Activated gamma-delta T cell (primary cell): ENCODE data around the gene S100A2.

Experiments used
- DNase-seq: peaks from one replicate; lab custom pipeline; 2025; lab: John Stamatoyannopoulos, UW
- total RNA-seq, 2 donors: gene quantifications; one replicate each; lab custom pipeline; 2026; lab: John Stamatoyannopoulos, UW

S100A2 gene
- total RNA-seq: 0.09 to 0.10 reads per million in 2 donors

- DNase-seq: no peak
Measured at GRCh38 chr1:153565529-153566374, at the start of gene S100A2. TSS of gene S100A2 (minus strand) at chr1:153565844. CDS start at chr1:153563877, 1,967 bp downstream.

- DNase-seq: no peak
Measured at GRCh38 chr1:153615406-153615805, 49.8 kb upstream of the S100A2 start.

- no peak for DNase-seq
Measured at GRCh38 chr1:153614906-153615305, 49.3 kb upstream of the S100A2 start.

- no peak for DNase-seq
Measured at GRCh38 chr1:153614189-153614900, 48.7 kb upstream of the S100A2 start.

GRCh38 chr1:153613406-153613805 lies 47.8 kb upstream of the S100A2 start:
- DNase-seq: no peak

DNA sequence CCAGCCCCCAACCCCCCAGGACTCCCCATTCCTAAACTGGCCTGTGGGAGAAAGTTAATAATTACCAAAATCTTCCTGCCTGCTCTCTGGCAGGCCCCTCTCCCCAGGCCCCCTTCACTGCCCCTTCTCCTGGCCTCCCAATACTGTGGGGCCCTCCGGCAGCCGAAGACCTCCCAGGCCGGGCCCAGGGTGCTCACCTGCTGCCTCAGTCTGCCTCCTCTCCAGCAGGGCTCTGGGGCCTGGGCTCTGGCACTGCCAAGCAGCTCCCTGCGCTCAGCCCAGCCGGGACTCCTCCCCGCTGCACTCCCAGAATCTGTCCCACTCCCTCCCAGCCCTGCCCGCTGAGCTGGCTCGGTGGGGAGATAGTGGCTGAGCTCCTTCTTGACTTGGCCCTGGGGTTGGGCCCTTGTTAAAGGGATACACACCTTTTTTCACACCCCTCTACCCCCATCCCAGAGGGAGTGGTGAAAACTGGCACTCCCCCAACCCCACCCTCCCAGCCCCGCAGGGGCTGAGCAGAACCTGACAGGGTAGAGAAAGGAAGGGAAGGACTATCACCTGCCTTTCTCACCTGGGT lies 47.2 kb upstream of the S100A2 start, which contains the start of gene S100A16:
Gene S100A16 (minus strand): TSS at position 383 of the 577 bp plus-strand sequence. CDS start 4,986 bp downstream, outside the sequence.
- no peak for DNase-seq

GRCh38 chr1:153612111-153612754 lies 46.6 kb upstream of the S100A2 start:
- no peak for DNase-seq

DNA sequence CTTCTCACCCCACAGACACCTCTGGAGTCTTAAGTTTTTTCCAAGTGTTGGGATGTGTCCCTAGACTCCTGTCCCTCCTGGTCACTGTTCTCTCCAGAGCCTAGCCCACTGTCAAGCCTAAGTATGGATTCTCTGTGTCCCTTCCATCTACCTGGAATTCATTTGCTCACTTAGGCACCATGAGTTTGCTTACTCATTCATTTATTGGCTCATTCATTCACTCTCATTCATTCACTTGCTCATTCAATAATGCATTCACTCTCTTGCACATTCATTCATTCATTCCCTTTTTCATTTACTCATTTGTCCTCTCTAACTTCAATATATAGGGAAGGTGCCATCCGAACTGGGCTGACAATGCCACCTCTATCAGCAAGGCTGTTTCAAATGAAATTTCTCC lies 45.7 kb upstream of the S100A2 start:
- DNase-seq: no peak

GRCh38 chr1:153610811-153611301 lies 45.2 kb upstream of the S100A2 start:
- no peak for DNase-seq

DNA sequence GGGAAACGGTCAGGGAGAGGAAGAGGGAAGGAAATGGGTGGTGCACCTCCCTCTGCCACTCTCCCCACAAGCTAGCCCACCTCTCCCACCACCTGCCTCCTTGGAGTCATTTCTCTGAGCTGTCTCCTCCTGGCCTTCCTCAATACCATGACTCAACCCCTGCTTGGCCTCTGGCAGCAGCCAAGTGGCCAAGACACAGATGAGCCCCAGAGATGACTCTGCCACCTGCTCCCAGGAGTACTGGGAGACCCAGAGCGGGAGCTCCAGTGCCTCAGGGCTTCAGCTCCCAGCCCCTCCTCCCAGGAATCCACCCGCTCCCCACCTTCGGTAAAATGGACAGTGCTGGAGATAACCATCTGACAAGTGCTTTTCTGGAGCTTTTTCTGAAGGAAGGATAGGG lies 44.7 kb upstream of the S100A2 start:
- DNase-seq: no peak

DNA sequence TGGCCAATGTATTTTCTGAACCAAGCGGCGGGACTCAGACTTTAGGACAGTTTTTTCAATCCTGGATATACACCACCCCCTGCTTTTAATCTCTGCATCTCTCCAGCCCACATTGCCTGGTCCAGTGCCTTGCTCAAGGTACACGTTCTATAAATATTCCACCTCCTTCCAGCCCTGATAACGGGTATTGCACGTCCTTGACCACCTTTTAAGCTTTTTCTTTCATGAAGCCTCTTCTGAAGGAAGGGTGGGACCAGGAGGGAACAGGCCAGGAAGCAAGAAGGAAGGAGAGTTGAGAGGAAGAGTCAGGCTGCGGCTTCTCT lies 43.9 kb upstream of the S100A2 start:
- no peak for DNase-seq

GRCh38 chr1:153608742-153609584 lies 43.3 kb upstream of the S100A2 start:
- no peak for DNase-seq

DNA sequence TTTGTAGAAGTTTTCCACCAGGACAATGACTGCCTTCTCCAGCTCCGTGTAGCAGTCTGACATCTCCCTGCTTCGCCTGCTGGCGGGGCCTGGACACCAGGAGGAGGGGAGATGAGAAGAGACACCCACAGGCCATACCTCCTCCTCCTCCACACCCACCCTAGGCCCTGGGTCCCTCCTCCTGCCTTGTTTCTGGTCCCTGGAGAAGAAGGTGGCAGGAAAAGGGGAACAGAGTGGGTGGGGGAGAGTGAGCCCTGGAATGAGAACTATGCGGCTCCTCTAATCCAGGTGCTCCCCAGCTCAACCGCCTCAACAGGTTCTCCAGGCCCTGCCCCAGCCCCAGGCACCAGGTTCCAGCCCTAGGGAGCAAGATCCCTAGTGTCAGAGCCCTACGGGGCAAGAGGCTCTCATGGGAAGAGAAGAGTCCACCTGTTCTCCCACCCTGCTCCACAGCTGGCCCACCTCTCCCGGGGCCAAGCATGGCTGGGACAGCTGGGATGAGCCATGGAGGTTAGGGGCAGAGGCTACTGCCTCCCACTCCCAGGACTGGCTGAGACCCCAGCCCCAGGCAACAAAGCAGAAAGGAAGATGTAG lies 42.5 kb upstream of the S100A2 start:
- no peak for DNase-seq

DNA sequence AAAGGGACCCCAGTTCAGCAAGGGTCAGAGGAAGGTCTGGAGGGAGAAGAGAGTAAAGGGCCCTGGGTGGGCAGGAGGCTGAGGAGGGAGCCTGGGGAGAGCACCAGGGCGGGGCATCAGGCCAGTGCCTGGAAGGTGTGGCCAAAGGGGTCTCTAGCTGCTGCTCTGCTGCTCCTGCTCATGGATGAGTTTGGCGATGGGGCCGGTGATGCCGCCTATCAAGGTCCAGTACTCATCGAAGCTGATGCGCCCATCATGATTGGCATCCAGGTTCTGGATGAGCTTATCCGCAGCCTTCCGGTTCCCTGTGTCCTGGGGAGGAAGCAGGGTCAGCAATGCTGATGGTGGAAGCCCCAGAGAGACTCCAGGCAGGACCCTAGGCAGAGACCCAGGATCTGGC lies 41.7 kb upstream of the S100A2 start:
- DNase-seq: no peak

GRCh38 chr1:153606194-153606593 lies 40.5 kb upstream of the S100A2 start:
- no peak for DNase-seq

- DNase-seq: no peak
Measured at GRCh38 chr1:153602749-153603148, 37.1 kb upstream of the S100A2 start.

DNA sequence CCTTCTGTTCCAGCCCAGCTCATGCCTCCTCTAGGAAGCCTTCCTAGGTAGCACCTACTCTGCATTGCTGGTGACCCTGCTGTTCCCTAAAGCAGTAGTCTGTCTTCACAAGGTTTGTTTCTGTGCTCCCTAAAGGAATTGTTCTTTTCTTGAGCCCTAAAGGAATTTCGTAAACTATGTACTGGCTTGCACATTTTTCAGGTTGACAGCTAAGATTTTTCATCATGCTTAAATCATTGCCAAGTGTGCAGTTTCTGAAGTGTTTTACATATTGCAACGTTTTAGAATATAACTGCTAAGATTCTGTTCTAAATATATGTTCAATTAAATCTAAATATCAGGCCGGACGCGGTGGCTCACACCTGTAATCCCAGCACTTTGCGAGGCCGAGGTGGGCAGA lies 34.2 kb upstream of the S100A2 start:
- no peak for DNase-seq

DNA sequence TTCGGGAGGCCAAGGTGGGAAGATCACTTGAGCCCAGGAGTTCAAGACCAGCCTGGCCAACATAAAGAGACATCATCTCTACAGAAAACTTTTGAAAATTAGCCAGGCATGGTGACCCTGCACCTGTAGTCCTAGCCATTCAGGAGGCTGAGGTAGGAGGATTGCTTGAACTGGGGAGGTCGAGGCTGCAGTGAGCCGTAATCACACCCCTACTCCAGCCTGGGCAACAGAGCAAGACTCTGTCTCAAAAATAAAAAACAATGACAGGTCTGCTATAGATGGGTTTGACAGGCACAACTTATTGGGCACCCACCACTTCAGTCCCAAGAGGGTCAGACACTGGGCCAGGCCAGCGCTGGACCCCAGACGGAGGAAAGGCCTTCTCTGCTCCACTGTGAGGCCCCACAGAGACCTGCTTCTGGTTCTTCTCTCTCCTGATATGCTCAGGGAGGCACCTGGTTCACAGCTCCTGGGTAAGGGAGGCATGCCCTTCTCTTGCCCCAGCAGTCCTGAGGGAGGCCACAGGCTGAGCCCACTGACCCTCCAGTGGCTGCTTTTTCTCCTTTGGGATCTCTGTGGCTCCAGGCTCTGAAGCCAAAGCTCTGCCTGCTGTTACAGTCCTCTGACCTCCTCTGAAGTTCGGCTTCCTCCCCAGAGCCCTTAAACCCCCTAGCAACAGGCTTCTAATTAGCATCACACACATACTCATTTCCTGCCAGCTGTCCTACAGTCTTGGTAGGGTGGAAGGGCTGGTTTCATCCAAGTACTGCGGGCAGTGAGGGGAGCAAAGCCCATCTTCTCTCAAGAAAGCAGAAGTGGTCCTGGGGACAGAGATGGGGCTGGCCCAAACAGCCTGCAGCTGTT lies 32.9 kb upstream of the S100A2 start:
- no peak for DNase-seq

DNA sequence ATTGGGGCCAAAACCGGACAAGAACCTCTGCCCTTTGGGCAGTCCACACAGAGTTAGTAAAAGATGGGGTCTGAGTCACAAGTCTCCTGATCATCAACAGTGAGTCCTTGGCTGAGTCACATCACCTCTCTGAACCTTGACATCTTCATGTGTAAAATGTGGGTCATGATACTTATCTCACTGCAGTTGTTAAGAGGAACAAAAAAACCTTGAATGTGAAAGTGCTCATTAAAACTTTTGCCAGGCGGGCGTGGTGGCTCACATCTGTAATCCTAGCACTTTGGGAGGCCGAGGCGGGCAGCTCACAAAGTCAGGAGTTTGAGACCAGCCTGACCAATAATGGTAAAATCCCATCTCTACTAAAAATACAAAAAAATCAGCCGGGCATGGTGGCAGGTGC lies 31.6 kb upstream of the S100A2 start:
- no peak for DNase-seq

DNA sequence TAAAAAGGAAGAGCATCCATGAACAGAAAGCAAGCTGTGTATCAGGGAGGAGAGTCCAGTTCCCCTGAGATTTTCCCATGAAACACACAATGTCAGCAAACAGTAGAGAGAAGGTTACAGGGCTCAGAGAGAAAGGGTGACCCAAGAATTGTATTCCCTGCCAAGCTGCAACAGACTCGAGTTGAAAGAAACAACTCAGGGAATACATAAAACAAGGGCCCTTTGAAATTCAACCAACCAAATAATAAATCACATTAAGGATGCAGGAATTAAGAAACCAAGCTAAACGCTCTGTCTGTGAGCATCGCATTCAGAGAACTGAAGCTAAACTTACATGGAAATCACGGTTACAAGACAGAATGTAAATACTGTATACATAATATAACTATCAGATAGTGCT lies 27.1 kb upstream of the S100A2 start:
- no peak for DNase-seq
